ENCODE measurements around the gene CFAP44. TPM values are rescaled to one million over a fixed set of nuclear protein-coding genes. Genes with fewer than 3 reads are reported as not detected.
A peak's percentile ranks its signal among the peaks of the same experiment; 100 is the strongest.

Gene CFAP44
- polyA plus RNA-seq, 1 experiment: 1.3 TPM

- H3K27me3 ChIP-seq (ENCODE audit: control insufficient read depth, insufficient read depth, low read length): no peaks in the 10 kb centered on the region
- no peak for DNase-seq (ENCODE audit: low read depth, low spot score)
Observed at GRCh38 chr3:113438224-113438623, 3.1 kb downstream of the CFAP44 start.

GRCh38 chr3:113437411-113437810, 3.9 kb downstream of the CFAP44 start:
- no peak overlapping the region for H3K27ac ChIP-seq (ENCODE audit: low read depth, low read length)
- H3K9me3 ChIP-seq (ENCODE audit: control insufficient read depth, insufficient read depth, low read length): no peaks in the 10 kb centered on the region
- ChIA-PET CTCF (no interaction called here), POLR2A (no interaction called here)
- DNase-seq (ENCODE audit: low read depth, low spot score): no peak
- no peaks in the 10 kb centered on the region for H3K27me3 ChIP-seq (ENCODE audit: control insufficient read depth, insufficient read depth, low read length)
- TF ChIP-seq CTCF (IDR thresholded peaks at IDR 0.05; ENCODE audit: low read depth, low read length): no peak
- no peak overlapping the region for H3K4me3 ChIP-seq (ENCODE audit: low read depth, low read length)

More at GRCh38 chr3:113438224-113438623, 3.1 kb downstream of the CFAP44 start:
- ChIA-PET CTCF (interaction anchor here (0.6 kb wide), 1 partner anchor 365 kb away, joined by 3 read pairs; no protein-coding TSS in a partner anchor), POLR2A (no interaction called here)
- H3K9me3 ChIP-seq (ENCODE audit: control insufficient read depth, insufficient read depth, low read length): no peaks in the 10 kb centered on the region
- no peak for TF ChIP-seq CTCF (IDR thresholded peaks at IDR 0.05; ENCODE audit: low read depth, low read length)
- no peak overlapping the region for H3K27ac ChIP-seq (ENCODE audit: low read depth, low read length)
- H3K4me3 ChIP-seq (ENCODE audit: low read depth, low read length): no peak overlapping the region

GRCh38 chr3:113436809-113437208, 4.5 kb downstream of the CFAP44 start:
- POLR2A ChIA-PET: no interaction called here
- no peak for TF ChIP-seq CTCF (IDR thresholded peaks at IDR 0.05; ENCODE audit: low read depth, low read length)

GRCh38 chr3:113431811-113432210, 9.5 kb downstream of the CFAP44 start:
- TF ChIP-seq CTCF (IDR thresholded peaks at IDR 0.05; ENCODE audit: low read depth, low read length): no peak
- ChIA-PET CTCF (no interaction called here), POLR2A (no interaction called here)
- Histone ChIP-seq H3K9me3 (ENCODE audit: control insufficient read depth, insufficient read depth, low read length) (no peaks in the 10 kb centered on the region), H3K27ac (ENCODE audit: low read depth, low read length) (no peak overlapping the region), H3K27me3 (ENCODE audit: control insufficient read depth, insufficient read depth, low read length) (no peaks in the 10 kb centered on the region), H3K4me3 (ENCODE audit: low read depth, low read length) (no peak overlapping the region)
- no peak for DNase-seq (ENCODE audit: low read depth, low spot score)

More at GRCh38 chr3:113436809-113437208, 4.5 kb downstream of the CFAP44 start:
- peak; percentile 18 for DNase-seq (ENCODE audit: low read depth, low spot score)
- Histone ChIP-seq H3K4me3 (ENCODE audit: low read depth, low read length) (no peak overlapping the region), H3K27me3 (ENCODE audit: control insufficient read depth, insufficient read depth, low read length) (no peaks in the 10 kb centered on the region), H3K9me3 (ENCODE audit: control insufficient read depth, insufficient read depth, low read length) (no peaks in the 10 kb centered on the region), H3K27ac (ENCODE audit: low read depth, low read length) (no peak overlapping the region)
- CTCF ChIA-PET: no interaction called here

- Histone ChIP-seq H3K4me3 (ENCODE audit: low read depth, low read length) (no peak overlapping the region), H3K27ac (ENCODE audit: low read depth, low read length) (no peak overlapping the region), H3K27me3 (ENCODE audit: control insufficient read depth, insufficient read depth, low read length) (no peaks in the 10 kb centered on the region), H3K9me3 (ENCODE audit: control insufficient read depth, insufficient read depth, low read length) (no peaks in the 10 kb centered on the region)
- ChIA-PET CTCF (no interaction called here), POLR2A (no interaction called here)
- no peak for TF ChIP-seq CTCF (IDR thresholded peaks at IDR 0.05; ENCODE audit: low read depth, low read length)
- no peak for DNase-seq (ENCODE audit: low read depth, low spot score)
Observed at GRCh38 chr3:113428581-113428980, 12.7 kb downstream of the CFAP44 start.

All from AG04450 (cell line).